K562 (cell line): ENCODE data around the gene WDR31. TPM values are rescaled to one million over a fixed set of nuclear protein-coding genes. Genes with fewer than 3 reads are reported as not detected.
"Not testable (repeated sequence)": the region's sequence is repeated elsewhere in the genome, so short reads cannot be mapped to it uniquely, and the experiment has no call there.

ENCODE experiments used
- ATAC-seq: fragments of 200-7000 bp; cut with Tn5 transposase; 3 replicates; pipeline ENCODE4 v1.9.1; 2020; ENCODE audit warnings: moderate library complexity
- BruUV-seq: library from RNA; stranded (reverse); fragments of 400-500 nt; replicated peaks from 2 replicates; lab custom pipeline; 2021; lab: Mats Ljungman, UMichigan
- CTCF ChIA-PET: fragments of 300-600 bp; formaldehyde crosslinking; extraction: SDS; loops from one replicate; lab custom pipeline; 2021; ENCODE audit warnings: low intra/inter-chr PET ratio; lab: Yijun Ruan, JAX
- POLR2A ChIA-PET: fragments of 300-600, 350-650 bp; sonication (Branson Sonifier 250); formaldehyde crosslinking; extraction: SDS; loops from one replicate; lab custom pipeline; 2021; ENCODE audit warnings: antibody characterized with exemption, inconsistent platforms; lab: Yijun Ruan, JAX
- DNase-seq, 4 experiments: peaks; one replicate each; pipeline versions ENCODE4 v3.0.0 to v3.0.0-alpha.2; 2011 to 2018; ENCODE audit warnings: low spot score in 3 of 4, mixed read lengths in 3 of 4; ENCODE audit errors: extremely low read depth in 1 of 4
- FAIRE-seq: peaks from 2 replicates; lab custom pipeline; 2011; peaks lifted over from hg19 to GRCh38; lab: Jason Lieb, UNC
- H2AFZ ChIP-seq: 2 replicates; pipeline ENCODE4 v1.6.0; 2011; ENCODE audit warnings: low read depth, low read length, control low read depth, inconsistent platforms
- H3K27ac ChIP-seq: fragments of 200-600 bp; 3 replicates; pipeline ENCODE4 v1.8.0; 2011; ENCODE audit warnings: low read depth, mild to moderate bottlenecking, control low read depth, inconsistent platforms, low read length, moderate library complexity, mixed read lengths; ENCODE audit errors: extremely low read depth
- H3K27me3 ChIP-seq, 2 experiments: fragments of 300-600 bp in 1 of 2; 2 replicates in 1 of 2; 3 replicates in 1 of 2; pipeline versions ENCODE4 v1.6.0 to v1.8.0; 2011; ENCODE audit warnings: inconsistent platforms in 2 of 2, low read length in 2 of 2, mild to moderate bottlenecking in 1 of 2, mixed read lengths in 1 of 2, moderate library complexity in 1 of 2; ENCODE audit not compliant: control insufficient read depth in 2 of 2, insufficient read depth in 2 of 2
- H3K36me3 ChIP-seq: fragments of 300-600 bp; 3 replicates; pipeline ENCODE4 v1.8.0; 2011; ENCODE audit warnings: mild to moderate bottlenecking, low read length, inconsistent platforms; ENCODE audit not compliant: control insufficient read depth, insufficient read depth
- H3K4me1 ChIP-seq, 2 experiments: fragments of 200-600 bp in 1 of 2; replicated peaks in 1 of 2; 2 replicates in 1 of 2; 3 replicates in 1 of 2; pipeline versions ENCODE4 v1.5.1 to v1.8.0; 2011; ENCODE audit warnings: inconsistent platforms in 2 of 2, low read length in 2 of 2, mild to moderate bottlenecking in 1 of 2, mixed read lengths in 1 of 2, moderate library complexity in 1 of 2; ENCODE audit not compliant: control insufficient read depth in 2 of 2, insufficient read depth in 2 of 2
- H3K4me2 ChIP-seq: 2 replicates; pipeline ENCODE4 v1.6.1; 2011; ENCODE audit warnings: low read length, control low read depth, inconsistent platforms, mixed read lengths; ENCODE audit not compliant: insufficient read depth
- H3K4me3 ChIP-seq: fragments of 200-600 bp; sonication (generic), shearing (Covaris generic); 2 replicates; pipeline ENCODE4 v1.5.1; 2016; ENCODE audit warnings: control low read depth, inconsistent platforms
- H3K79me2 ChIP-seq: fragments of 200-600 bp; 3 replicates; pipeline ENCODE4 v1.8.0; 2011; ENCODE audit warnings: low read length, inconsistent platforms; ENCODE audit not compliant: control insufficient read depth, insufficient read depth
- H3K9ac ChIP-seq, 2 experiments: 2 replicates each; pipeline versions ENCODE4 v1.6.0 to v1.6.1; 2011; ENCODE audit warnings: low read depth in 2 of 2, low read length in 2 of 2, control low read depth in 1 of 2, inconsistent platforms in 1 of 2, mild to moderate bottlenecking in 1 of 2, mixed read lengths in 1 of 2; ENCODE audit not compliant: insufficient read depth in 1 of 2
- H3K9me1 ChIP-seq: one replicate; pipeline ENCODE4 v1.6.0; 2011; ENCODE audit warnings: inconsistent platforms, mild to moderate bottlenecking, low read length, moderate library complexity; ENCODE audit not compliant: control insufficient read depth, insufficient read depth
- H3K9me3 ChIP-seq: replicated peaks from 2 replicates; pipeline ENCODE4 v1.5.1; 2011; ENCODE audit warnings: low read depth, low read length, inconsistent platforms; ENCODE audit not compliant: control insufficient read depth, insufficient read depth
- H4K20me1 ChIP-seq: replicated peaks from 2 replicates; pipeline ENCODE4 v1.6.1; 2011; ENCODE audit warnings: low read length, inconsistent platforms, mixed read lengths; ENCODE audit not compliant: control insufficient read depth, insufficient read depth
- C11orf30 ChIP-seq: fragments of 450-650 bp; IDR thresholded peaks from 2 replicates; pipeline ENCODE4 v1.6.1; 2016; ENCODE audit warnings: low read depth, mild to moderate bottlenecking
- DPF2 ChIP-seq: fragments of 450-650 bp; IDR thresholded peaks from 2 replicates; pipeline ENCODE4 v1.6.1; 2016
- EHMT2 ChIP-seq: fragments of 450-650 bp; IDR thresholded peaks from 2 replicates; pipeline ENCODE4 v1.6.1; 2018; ENCODE audit warnings: antibody characterized with exemption
- MAFK ChIP-seq: IDR thresholded peaks from 2 replicates; pipeline ENCODE4 v1.6.1; 2011; ENCODE audit warnings: low read length, improper control_type of control experiment
- MEIS2 ChIP-seq: fragments of 450-650 bp; IDR thresholded peaks from 2 replicates; pipeline ENCODE4 v1.6.1; 2014; ENCODE audit warnings: mild to moderate bottlenecking; ENCODE audit not compliant: partially characterized antibody
- MTA3 ChIP-seq: fragments of 450-650 bp; formaldehyde crosslinking; IDR thresholded peaks from 2 replicates; pipeline ENCODE4 v1.6.1; 2017; ENCODE audit warnings: mild to moderate bottlenecking, borderline replicate concordance
- OTX1 ChIP-seq: fragments of 450-650 bp; formaldehyde crosslinking; IDR thresholded peaks from 2 replicates; pipeline ENCODE4 v1.4.0; 2022; ENCODE audit warnings: mild to moderate bottlenecking
- ZBTB2 ChIP-seq: fragments of 450-650 bp; IDR thresholded peaks from 2 replicates; pipeline ENCODE4 v1.6.1; 2016; ENCODE audit warnings: antibody characterized with exemption
- ZBTB26 ChIP-seq: fragments of 450-650 bp; formaldehyde crosslinking; IDR thresholded peaks from 2 replicates; pipeline ENCODE4 v1.4.0; 2022; ENCODE audit warnings: missing genetic modification characterization
- ZNF316 ChIP-seq: fragments of 450-650 bp; IDR thresholded peaks from 2 replicates; pipeline ENCODE4 v1.6.1; 2016
- WGBS: fragments of 100-300 bp; shearing (Covaris generic); methylation state at CpG from one replicate; pipeline ENCODE4 v1.1.6; 2016; ENCODE audit warnings: low coverage, mixed read lengths; ENCODE audit not compliant: insufficient coverage; ENCODE audit errors: missing lambda C conversion rate; 5-methylcytosine and 5-hydroxymethylcytosine counted together
- in situ Hi-C: fragments of 300-500 bp; cut with MboI; formaldehyde crosslinking; loops from 4 replicates; pipeline ENCODE4 v1.15.0; 2018; ENCODE audit warnings: inconsistent platforms, mixed read lengths
- intact Hi-C: fragments of 100-400 bp; cut with micrococcal nuclease; formaldehyde crosslinking; loops from 2 replicates; pipeline ENCODE4 v1.14.2; 2022
- polyA plus RNA-seq, 8 experiments: library from polyadenylated mRNA; depleted of rRNA in 4 of 8; stranded (reverse) in 5 of 8; unstranded in 3 of 8; fragments of >200 nt; fragmentation: Nextera tagmentation in 2 of 8; fragmentation: Illumina TruSeq in 1 of 8; extraction: Ambion mirVana in 2 of 8; extraction: Trizol in 1 of 8; gene quantifications; 2 replicates each; pipeline versions ENCODE4 v1.2.1 to v1.2.3, GENCODE V29; 2011 to 2014; ENCODE audit warnings: inconsistent platforms in 1 of 8, missing spikeins in 1 of 8
- total RNA-seq, 7 experiments: library from RNA; depleted of rRNA in 6 of 7; stranded (reverse); fragments of >200 nt in 6 of 7; fragmentation: Illumina TruSeq in 2 of 7; extraction: Trizol in 2 of 7; gene quantifications; 2 replicates each; pipeline versions ENCODE4 v1.2.1 to v1.2.3, GENCODE V29; 2011 to 2021; ENCODE audit warnings: low replicate concordance in 1 of 7
- TF ChIP-seq, protein P1 (sequence below): fragments of 250-450 bp; sonication (Bioruptor Pico); IDR thresholded peaks from 2 replicates; pipeline ENCODE4 v1.5.0; 2020; ENCODE audit warnings: mild to moderate bottlenecking

The WDR31 gene
- total and polyA plus RNA-seq, 9 of the 15 experiments (the other 6 are each of a cell fraction or from before 2014, with no cell fraction given): 0.35 to 1.8 (median 0.95) TPM

GRCh38 chr9:113381441-113381840, 41.4 kb upstream of the WDR31 start:
- H3K27ac ChIP-seq, DNase-seq, H3K4me3 ChIP-seq, FAIRE-seq, H3K9me3 ChIP-seq, H3K36me3 ChIP-seq, H2AFZ ChIP-seq, POLR2A ChIA-PET, H3K9ac ChIP-seq, H3K27me3 ChIP-seq, H3K79me2 ChIP-seq, H3K9me1 ChIP-seq, intact Hi-C loops, H4K20me1 ChIP-seq, CTCF ChIA-PET, ATAC-seq, H3K4me2 ChIP-seq, in situ Hi-C loops, BruUV-seq: not testable (repeated sequence)
- H3K4me1 ChIP-seq: peaks cover 18 to 19% of the 10 kb centered on the region in 2 experiments; a peak in 4 of 5 replicates
- 75% methylated on average over 6 of the region's 7 CpGs for WGBS

DNA sequence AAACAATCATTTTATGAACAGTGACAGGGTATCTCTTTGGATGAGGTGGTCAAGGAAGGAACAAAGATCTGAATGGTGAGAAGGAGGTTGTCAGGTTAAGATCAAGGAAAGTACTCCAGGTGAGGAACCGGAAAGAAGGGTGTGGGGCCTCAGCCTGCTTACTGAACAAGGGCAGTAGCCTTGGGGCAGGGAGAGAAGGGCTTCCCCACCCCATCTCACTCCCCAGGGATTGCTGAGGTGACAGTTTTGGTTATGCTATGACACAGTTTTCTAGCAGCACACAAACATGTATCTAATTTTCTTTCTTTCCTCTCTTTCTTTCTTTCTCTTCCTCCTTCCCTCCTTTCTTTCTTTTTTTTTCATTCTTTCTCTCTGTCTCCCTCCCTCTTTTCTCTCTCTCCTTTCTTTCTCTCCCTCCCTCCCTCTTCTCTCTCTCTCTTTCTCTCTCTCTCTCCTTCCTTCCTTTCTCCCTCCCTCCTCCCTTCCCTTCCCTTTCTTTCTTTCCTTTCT, 40.8 kb upstream of the WDR31 start:
- no peaks in the 10 kb centered on the region for H3K27me3 ChIP-seq
- DNase-seq (no peak), FAIRE-seq (no peak), ATAC-seq (no peak)
- peaks cover 3% of the 10 kb centered on the region for H3K9me1 ChIP-seq
- peak overlapping the region; percentile 74 for H2AFZ ChIP-seq
- ChIA-PET POLR2A (no interaction called here), CTCF (no interaction called here)
- H3K4me2 ChIP-seq: no peak overlapping the region
- 60% methylated on average over 1 of the region's 1 CpG for WGBS
- no peaks in the 10 kb centered on the region for H3K9me3 ChIP-seq
- no TSS peak for BruUV-seq
- peaks cover 2% of the 10 kb centered on the region; the same call in 2 of the 3 replicates for H3K79me2 ChIP-seq
- no peaks in the 10 kb centered on the region for H4K20me1 ChIP-seq
- H3K4me1 ChIP-seq: peaks cover 19% of the 10 kb centered on the region in 2 experiments; a peak in 4 of 5 replicates
- H3K36me3 ChIP-seq: no peaks in the 10 kb centered on the region
- in situ Hi-C loops: no loop called here
- H3K27ac ChIP-seq: no peak overlapping the region
- no peak overlapping the region for H3K4me3 ChIP-seq
- no peak overlapping the region for H3K9ac ChIP-seq
- intact Hi-C loops: no loop called here
- TF ChIP-seq, protein P1, sequence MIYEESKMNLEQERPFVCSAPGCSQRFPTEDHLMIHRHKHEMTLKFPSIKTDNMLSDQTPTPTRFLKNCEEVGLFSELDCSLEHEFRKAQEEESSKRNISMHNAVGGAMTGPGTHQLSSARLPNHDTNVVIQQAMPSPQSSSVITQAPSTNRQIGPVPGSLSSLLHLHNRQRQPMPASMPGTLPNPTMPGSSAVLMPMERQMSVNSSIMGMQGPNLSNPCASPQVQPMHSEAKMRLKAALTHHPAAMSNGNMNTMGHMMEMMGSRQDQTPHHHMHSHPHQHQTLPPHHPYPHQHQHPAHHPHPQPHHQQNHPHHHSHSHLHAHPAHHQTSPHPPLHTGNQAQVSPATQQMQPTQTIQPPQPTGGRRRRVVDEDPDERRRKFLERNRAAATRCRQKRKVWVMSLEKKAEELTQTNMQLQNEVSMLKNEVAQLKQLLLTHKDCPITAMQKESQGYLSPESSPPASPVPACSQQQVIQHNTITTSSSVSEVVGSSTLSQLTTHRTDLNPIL (CRISPR knock-in tag): no peak
- TF ChIP-seq ZBTB2 (0 out of 2 replicates have a peak, but pooled peaks have one; percentile 25), OTX1 (CRISPR knock-in tag) (no peak), ZNF316 (peak; percentile 98), C11orf30 (peak; percentile 96), EHMT2 (0 out of 2 replicates have a peak, but pooled peaks have one; percentile 16), MTA3 (no peak), ZBTB26 (CRISPR knock-in tag) (peak; percentile 54; the same call in 1 of the 2 replicates), DPF2 (0 out of 2 replicates have a peak, but pooled peaks have one; percentile 28), MEIS2 (no peak), MAFK (peak; percentile 82)
